Esophagus squamous epithelium (tissue), 5 donors: ENCODE measurements around the gene LIMS1. TPM values are rescaled to one million over a fixed set of nuclear protein-coding genes. Genes with fewer than 3 reads are reported as not detected.
"Not testable (repeated sequence)": the region's sequence is repeated elsewhere in the genome, so short reads cannot be mapped to it uniquely, and the experiment has no call there.

ENCODE experiments used
- DNase-seq: peaks from one replicate; lab custom pipeline; 2025; lab: John Stamatoyannopoulos, UW
- H3K27ac ChIP-seq, 4 donors: fragments of 200-600 bp; sonication (generic); one replicate each; pipeline ENCODE4 v1.5.1; 2016 to 2019; ENCODE audit warnings: mild to moderate bottlenecking in 1 of 4
- H3K27me3 ChIP-seq, 4 donors: fragments of 200-600 bp; sonication (generic); 1 replicate in 3 of 4; 2 replicates in 1 of 4; pipeline versions ENCODE4 v1.5.1 to v1.6.0; 2017 to 2021; ENCODE audit warnings: antibody characterized with exemption in 1 of 4
- H3K36me3 ChIP-seq, 3 donors: fragments of 200-600 bp; sonication (generic); one replicate each; pipeline ENCODE4 v1.5.1; 2016 to 2019
- H3K4me1 ChIP-seq, 3 donors: fragments of 200-600 bp; sonication (generic); one replicate each; pipeline ENCODE4 v1.5.1; 2017 to 2019
- H3K4me3 ChIP-seq, 4 donors: fragments of 200-600 bp; sonication (generic); 1 replicate in 3 of 4; 2 replicates in 1 of 4; pipeline ENCODE4 v1.5.1; 2016 to 2019; ENCODE audit warnings: mild to moderate bottlenecking in 2 of 4, moderate library complexity in 1 of 4
- H3K9me3 ChIP-seq, 3 donors: fragments of 200-600 bp; sonication (generic); one replicate each; pipeline ENCODE4 v1.5.1; 2016 to 2019
- CTCF ChIP-seq, 6 experiments: fragments of 450-650 bp in 4 of 6; fragments of 200-600 bp in 2 of 6; sonication (generic) in 2 of 6; IDR thresholded peaks; one replicate each; pipeline ENCODE4 v1.5.1; 2016 to 2019; ENCODE audit warnings: antibody characterized with exemption in 6 of 6, mild to moderate bottlenecking in 4 of 6, moderate library complexity in 4 of 6
- POLR2A ChIP-seq, 4 donors: fragments of 450-650 bp; IDR thresholded peaks; one replicate each; pipeline ENCODE4 v1.6.1; 2017; ENCODE audit warnings: antibody characterized with exemption in 4 of 4, mild to moderate bottlenecking in 4 of 4, moderate library complexity in 3 of 4
- WGBS, 2 donors: methylation state at CpG; one replicate each; pipeline ENCODE4 v1.1.5; 2018; 5-methylcytosine and 5-hydroxymethylcytosine counted together
- intact Hi-C: fragments of 100-400 bp; cut with DNase I; formaldehyde crosslinking; loops from one replicate; pipeline ENCODE4 v1.15.0; 2022
- total RNA-seq, 4 donors: library from RNA; depleted of rRNA; stranded (reverse); fragments of >200 nt; gene quantifications; one replicate each; pipeline ENCODE4 v1.1.0, GENCODE V29; 2016
- donor health status: DM: yes; HTN: yes; CAD: no.

LIMS1 gene
- 10 to 100 TPM; 37.8 to 66.2 (median 54.0) TPM for total RNA-seq

- Histone ChIP-seq H3K27ac (peak within 1 kb of the TSS; percentile 94 to 98 (median 98)), H3K36me3 (no peaks in the 10 kb centered on the region), H3K27me3 (no peaks in the 10 kb centered on the region), H3K4me1 (peaks cover 0 to 44% (median 27%) of the 10 kb centered on the region in 3 donors), H3K9me3 (no peaks in the 10 kb centered on the region), H3K4me3 (peak within 1 kb of the TSS; percentile 77 to 94 (median 86))
- DNase-seq = peak; percentile 64
- peak in 3 of 4 donors; percentile 39 to 84 (median 54) for TF ChIP-seq POLR2A (IDR thresholded peaks at IDR 0.05)
- TF ChIP-seq CTCF (IDR thresholded peaks at IDR 0.05) = no peak
- intact Hi-C loops = no loop called here
- WGBS, 2 donors = 0% methylated on average over 1 to 3 of the region's 87 CpGs
Observed at GRCh38 chr2:108533832-108534583, at the start of gene LIMS1. LIMS1 (plus strand) TSS chr2:108534470; CDS start chr2:108534563, 93 bp downstream.

- Histone ChIP-seq H3K4me3 (no peak overlapping the region), H3K9me3 (no peaks in the 10 kb centered on the region), H3K36me3 (peaks cover 0 to 92% (median 23%) of the 10 kb centered on the region in 3 donors), H3K27ac (no peak overlapping the region), H3K4me1 (no peaks in the 10 kb centered on the region), H3K27me3 (no peaks in the 10 kb centered on the region)
- intact Hi-C loops = no loop called here
- 93 to 95% methylated on average over 2 of the region's 2 CpGs for WGBS, 2 donors
- TF ChIP-seq CTCF (IDR thresholded peaks at IDR 0.05) = no peak
- TF ChIP-seq POLR2A (IDR thresholded peaks at IDR 0.05) = no peak
- DNase-seq = no peak
Observed at GRCh38 chr2:108485253-108485652, 49.0 kb upstream of the LIMS1 start.

GRCh38 chr2:108490506-108491122, 43.7 kb upstream of the LIMS1 start:
- no peaks in the 10 kb centered on the region for H3K9me3 ChIP-seq
- H3K27me3 ChIP-seq = no peaks in the 10 kb centered on the region
- no peak for DNase-seq
- intact Hi-C loops = no loop called here
- H3K27ac ChIP-seq = no peak overlapping the region
- H3K4me3 ChIP-seq = no peak overlapping the region
- peaks cover 4 to 97% (median 8%) of the 10 kb centered on the region in 3 donors for H3K36me3 ChIP-seq
- no peak for TF ChIP-seq CTCF (IDR thresholded peaks at IDR 0.05)
- TF ChIP-seq POLR2A (IDR thresholded peaks at IDR 0.05) = no peak
- H3K4me1 ChIP-seq = no peaks in the 10 kb centered on the region

- no peak for DNase-seq
- no peaks in the 10 kb centered on the region for H3K4me1 ChIP-seq
- no peaks in the 10 kb centered on the region for H3K9me3 ChIP-seq
- TF ChIP-seq POLR2A (IDR thresholded peaks at IDR 0.05) = no peak
- H3K27me3 ChIP-seq = no peaks in the 10 kb centered on the region
- no peak overlapping the region for H3K4me3 ChIP-seq
- intact Hi-C loops = no loop called here
- H3K27ac ChIP-seq = no peak overlapping the region
- H3K36me3 ChIP-seq = peaks cover 4 to 92% (median 8%) of the 10 kb centered on the region in 3 donors
Observed at GRCh38 chr2:108491848-108492247, 42.4 kb upstream of the LIMS1 start.

- no peak for DNase-seq
- Histone ChIP-seq H3K27me3 (no peaks in the 10 kb centered on the region), H3K4me1 (no peaks in the 10 kb centered on the region), H3K9me3 (no peaks in the 10 kb centered on the region), H3K36me3 (peaks cover 8 to 92% (median 8%) of the 10 kb centered on the region in 3 donors), H3K4me3 (no peak overlapping the region), H3K27ac (no peak overlapping the region)
- 65 to 77% methylated on average over 4 of the region's 4 CpGs for WGBS, 2 donors
- TF ChIP-seq CTCF (IDR thresholded peaks at IDR 0.05) (no peak), POLR2A (IDR thresholded peaks at IDR 0.05) (no peak)
- intact Hi-C loops = no loop called here
Observed at GRCh38 chr2:108492364-108492763, 41.9 kb upstream of the LIMS1 start.

GRCh38 chr2:108496167-108496566, 38.1 kb upstream of the LIMS1 start:
- peaks cover 8 to 86% (median 8%) of the 10 kb centered on the region in 3 donors for H3K36me3 ChIP-seq
- DNase-seq, H3K27ac ChIP-seq, H3K4me3 ChIP-seq, intact Hi-C loops, H3K27me3 ChIP-seq, H3K9me3 ChIP-seq, H3K4me1 ChIP-seq: not testable (repeated sequence)
- 100% methylated on average over 1 of the region's 3 CpGs; no CpG with 5 or more reads in 1 of the 2 donors for WGBS, 2 donors

- H3K27me3 ChIP-seq, H3K4me3 ChIP-seq, intact Hi-C loops, H3K4me1 ChIP-seq, H3K27ac ChIP-seq, H3K9me3 ChIP-seq, DNase-seq: not testable (repeated sequence)
- 88 to 95% methylated on average over 2 to 4 of the region's 4 CpGs for WGBS, 2 donors
- H3K36me3 ChIP-seq = peaks cover 0 to 26% (median 7%) of the 10 kb centered on the region in 3 donors
Observed at GRCh38 chr2:108507620-108508019, 26.6 kb upstream of the LIMS1 start.

GRCh38 chr2:108512431-108512830, 21.8 kb upstream of the LIMS1 start:
- H3K4me3 ChIP-seq, DNase-seq, H3K4me1 ChIP-seq, H3K27me3 ChIP-seq, intact Hi-C loops, H3K27ac ChIP-seq, H3K9me3 ChIP-seq, H3K36me3 ChIP-seq: not testable (repeated sequence)
- WGBS, 2 donors = 57 to 76% methylated on average over 3 of the region's 3 CpGs
